GM12875 (cell line): ENCODE results near the gene GALNT17.
"Not testable (repeated sequence)": the region's sequence is repeated elsewhere in the genome, so short reads cannot be mapped to it uniquely, and the experiment has no call there.

Experiments
- H3K4me3 ChIP-seq: one replicate; pipeline ENCODE4 v1.5.1; 2011; ENCODE audit warnings: low read depth, low read length, control low read depth
- CTCF ChIP-seq: IDR thresholded peaks from 2 replicates; pipeline ENCODE4 v1.5.1; 2011; ENCODE audit warnings: low read depth, mild to moderate bottlenecking, control low read depth, inconsistent platforms, low read length, moderate library complexity, borderline replicate concordance; ENCODE audit not compliant: insufficient read depth

Gene GALNT17

DNA sequence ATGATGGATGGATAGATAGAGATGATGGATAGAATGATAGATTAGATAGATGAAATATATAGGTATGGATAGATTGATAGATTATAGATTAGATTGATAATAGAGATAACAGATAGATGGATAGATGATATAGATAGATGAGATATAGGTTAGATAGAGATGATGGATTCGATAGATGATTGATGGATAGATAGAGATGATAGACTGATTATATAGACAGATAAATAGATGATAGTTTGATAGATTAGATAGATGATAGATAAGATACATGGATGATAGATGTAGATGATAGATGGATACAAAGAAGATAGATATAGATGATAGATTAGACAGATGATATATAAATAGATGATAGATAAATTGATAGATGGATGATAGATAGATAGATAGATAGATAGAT lies 448.1 kb downstream of the GALNT17 start:
- TF ChIP-seq CTCF, result no peak
- no peak overlapping the region for H3K4me3 ChIP-seq

DNA sequence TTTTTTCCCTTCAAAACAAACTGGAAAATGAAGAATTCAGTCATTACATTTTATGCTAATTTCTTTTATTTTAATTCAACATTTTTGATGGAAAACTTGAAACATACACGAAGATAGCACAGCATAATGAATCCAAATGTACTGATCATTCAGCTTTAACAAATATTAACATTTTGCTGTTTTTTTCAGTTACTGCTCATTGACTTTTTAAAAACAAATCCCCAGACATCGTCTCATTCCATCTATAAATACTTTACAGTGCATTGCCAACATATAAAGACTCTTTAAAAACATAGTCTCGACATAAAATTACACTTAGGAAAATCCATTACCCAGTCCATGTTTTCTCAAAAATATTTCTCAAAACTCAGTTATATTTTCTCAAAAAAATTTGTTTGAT lies 452.3 kb downstream of the GALNT17 start:
- H3K4me3 ChIP-seq, result no peak overlapping the region
- TF ChIP-seq CTCF, result no peak

- H3K4me3 ChIP-seq, result no peak overlapping the region
- TF ChIP-seq CTCF, result no peak
Measured at GRCh38 chr7:71591876-71592275, 459.9 kb downstream of the GALNT17 start.

- H3K4me3 ChIP-seq, result not testable (repeated sequence)
Measured at GRCh38 chr7:71592388-71592787, 460.4 kb downstream of the GALNT17 start.

DNA sequence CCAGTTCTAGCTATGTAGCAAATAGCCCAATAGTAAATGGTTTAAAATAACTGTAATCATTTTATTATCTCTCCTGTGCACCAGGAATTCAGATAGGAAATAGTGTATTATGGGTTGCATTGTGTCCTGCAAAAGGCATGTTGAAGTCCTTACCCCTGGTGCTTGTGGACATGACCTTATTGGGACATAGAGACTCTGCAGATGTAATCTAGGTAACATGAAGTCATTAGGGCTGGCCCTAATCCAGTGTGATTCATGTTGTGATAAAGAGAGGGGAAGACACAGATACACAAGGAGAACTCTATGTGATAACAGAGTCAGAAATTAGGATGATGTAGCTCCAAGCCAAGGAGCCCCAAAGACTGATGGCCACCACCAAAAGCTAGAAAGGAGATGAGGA lies 462.8 kb downstream of the GALNT17 start:
- H3K4me3 ChIP-seq, result no peak overlapping the region
- TF ChIP-seq CTCF, result no peak

- H3K4me3 ChIP-seq, result no peak overlapping the region
- TF ChIP-seq CTCF, result no peak
Measured at GRCh38 chr7:71595176-71595575, 463.2 kb downstream of the GALNT17 start.

GRCh38 chr7:71598553-71598952 lies 466.6 kb downstream of the GALNT17 start:
- no peak for TF ChIP-seq CTCF
- no peak overlapping the region for H3K4me3 ChIP-seq

DNA sequence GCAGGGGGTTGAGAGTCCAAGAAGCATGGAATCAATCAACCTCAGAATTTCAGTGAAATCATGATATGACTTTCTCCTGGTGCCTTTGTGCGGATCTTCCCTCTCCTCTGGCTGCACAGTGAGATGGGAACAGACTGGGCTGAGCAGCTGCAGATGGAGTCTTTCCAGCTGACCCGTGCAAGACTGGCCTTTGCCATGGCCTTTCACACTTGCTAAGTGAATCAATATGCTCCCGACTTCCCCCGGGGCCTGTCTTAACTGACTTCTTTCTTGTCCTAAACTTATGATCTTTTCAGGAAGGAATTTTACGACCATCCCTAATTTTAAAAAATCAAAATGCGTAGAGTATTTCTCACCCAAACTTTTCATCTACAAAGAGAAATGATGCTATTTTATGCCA lies 469.9 kb downstream of the GALNT17 start:
- TF ChIP-seq CTCF, result no peak
- H3K4me3 ChIP-seq, result no peak overlapping the region
